ENCODE measurements around the gene ARRDC1.

Gene ARRDC1

DNA sequence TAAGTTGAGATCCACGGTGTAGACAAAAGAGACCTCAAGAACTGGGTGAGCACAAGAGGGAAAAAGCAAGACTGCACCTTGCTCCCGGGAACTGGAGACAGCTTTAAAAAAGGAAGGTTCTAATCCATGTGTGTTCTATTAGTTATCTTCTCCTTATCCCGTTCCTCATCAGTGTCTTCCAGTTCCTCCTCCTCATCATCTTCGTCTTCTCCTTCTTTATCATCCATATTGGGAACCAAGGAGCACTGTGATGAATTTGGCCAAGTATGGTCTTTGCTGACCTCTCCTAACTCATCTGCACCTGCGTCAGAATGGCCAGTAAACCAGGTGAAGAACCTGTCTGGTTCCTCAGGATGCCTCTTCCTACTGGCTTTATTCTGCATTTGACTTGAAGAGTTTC, 35.4 kb downstream of the ARRDC1 start:
- DNase-seq: no peak

DNA sequence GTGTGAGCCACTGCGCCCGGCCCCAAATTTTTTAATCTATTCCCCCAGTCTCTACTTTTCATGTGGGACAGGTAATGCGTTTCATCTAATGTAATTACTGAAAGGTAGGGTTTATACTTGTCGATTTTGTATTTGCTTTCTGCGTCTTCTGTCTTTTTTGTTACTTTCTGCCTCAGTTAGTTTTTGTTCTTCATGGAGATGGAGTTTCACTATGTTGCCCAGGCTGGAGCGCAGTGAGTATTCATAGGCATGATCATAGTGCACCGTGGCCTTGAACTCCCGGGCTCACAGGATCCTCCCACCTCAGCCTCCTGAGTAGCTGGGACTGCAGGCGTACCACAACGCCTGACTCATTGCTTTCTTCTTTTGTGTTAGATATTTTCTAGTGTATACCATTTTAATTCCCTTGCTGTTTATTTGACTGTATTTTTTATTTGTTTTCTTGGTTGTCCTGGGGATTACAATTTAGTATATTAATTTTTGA, 36.7 kb downstream of the ARRDC1 start:
- no peak for DNase-seq

DNA sequence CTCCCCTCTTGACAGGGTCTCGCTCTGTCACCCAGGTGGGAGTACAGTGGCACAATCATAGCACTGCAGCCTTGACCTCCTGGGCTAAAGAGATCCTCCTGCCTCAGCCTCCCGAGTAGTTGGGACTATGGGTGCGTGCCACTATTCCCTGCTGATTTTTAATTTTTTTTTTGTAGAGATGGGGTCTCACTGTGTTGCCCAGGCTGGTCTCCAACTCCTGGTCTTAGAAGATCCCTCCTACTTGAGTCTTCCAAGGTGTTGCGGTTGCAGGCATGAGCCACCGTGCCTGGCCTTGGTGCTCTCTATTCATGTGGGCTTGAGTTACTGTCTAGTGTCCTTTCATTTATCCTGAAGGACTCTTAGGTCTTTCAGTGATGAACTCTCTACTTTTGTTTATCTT, 37.4 kb downstream of the ARRDC1 start:
- DNase-seq: no peak

DNA sequence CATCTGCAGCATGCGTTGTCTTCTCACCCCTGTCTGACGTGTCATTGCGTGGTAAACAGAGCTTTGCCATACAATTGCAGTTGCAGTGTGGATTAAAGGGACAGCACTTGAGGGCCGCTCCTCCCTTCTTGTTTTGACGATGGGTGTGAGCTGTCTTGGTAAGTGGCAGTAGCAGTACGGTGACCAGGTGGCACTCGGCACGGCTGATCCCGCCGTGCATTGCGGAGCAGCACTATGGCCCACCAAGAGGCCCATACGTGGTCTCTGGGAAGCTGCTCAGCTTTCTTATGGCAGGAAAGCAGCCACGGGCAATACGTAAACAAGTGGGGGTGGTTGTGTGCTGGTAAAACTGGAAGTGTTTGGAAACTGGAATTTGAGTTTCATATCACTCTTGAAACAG, 38.4 kb downstream of the ARRDC1 start:
- no peak for DNase-seq

DNA sequence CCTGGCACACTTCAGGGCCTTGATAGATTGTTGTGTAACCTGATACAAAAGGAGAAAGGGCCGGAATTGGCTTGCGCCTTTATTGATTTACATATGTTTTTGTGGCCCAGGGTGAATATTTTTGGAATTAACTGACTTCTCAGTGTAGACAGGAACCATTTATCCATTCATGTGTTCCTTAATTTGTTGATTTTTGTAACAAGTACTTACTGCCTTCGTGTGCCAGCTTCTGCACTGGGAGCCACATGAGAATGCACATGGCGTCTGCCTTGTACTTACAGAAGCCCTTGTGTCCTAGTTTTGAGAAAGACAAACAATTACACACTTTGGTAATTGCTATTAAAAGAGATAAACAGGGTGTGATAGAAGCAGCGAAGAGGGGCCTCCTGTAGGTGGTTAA, 39.7 kb downstream of the ARRDC1 start:
- DNase-seq: no peak

DNA sequence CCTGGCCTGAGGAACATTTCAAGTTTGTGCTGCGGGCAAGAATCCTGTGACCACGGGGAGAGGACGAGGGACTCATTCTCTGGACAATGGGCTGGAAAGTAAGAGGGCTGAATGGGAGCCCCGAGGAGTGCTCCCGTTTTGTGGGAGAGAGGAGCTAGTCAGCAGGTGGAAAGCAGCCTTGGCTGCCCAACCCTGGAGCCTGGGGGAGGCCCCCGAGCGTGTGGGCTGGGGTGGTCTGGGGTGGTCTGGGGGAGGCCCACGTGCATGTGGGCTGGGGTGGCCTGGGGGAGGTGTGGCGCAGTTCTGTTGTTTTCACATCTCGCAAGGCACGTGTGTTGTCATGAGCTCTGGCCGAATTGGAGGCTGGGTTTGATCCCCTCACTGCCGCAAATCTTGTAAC, 40.9 kb downstream of the ARRDC1 start:
- no peak for DNase-seq

DNA sequence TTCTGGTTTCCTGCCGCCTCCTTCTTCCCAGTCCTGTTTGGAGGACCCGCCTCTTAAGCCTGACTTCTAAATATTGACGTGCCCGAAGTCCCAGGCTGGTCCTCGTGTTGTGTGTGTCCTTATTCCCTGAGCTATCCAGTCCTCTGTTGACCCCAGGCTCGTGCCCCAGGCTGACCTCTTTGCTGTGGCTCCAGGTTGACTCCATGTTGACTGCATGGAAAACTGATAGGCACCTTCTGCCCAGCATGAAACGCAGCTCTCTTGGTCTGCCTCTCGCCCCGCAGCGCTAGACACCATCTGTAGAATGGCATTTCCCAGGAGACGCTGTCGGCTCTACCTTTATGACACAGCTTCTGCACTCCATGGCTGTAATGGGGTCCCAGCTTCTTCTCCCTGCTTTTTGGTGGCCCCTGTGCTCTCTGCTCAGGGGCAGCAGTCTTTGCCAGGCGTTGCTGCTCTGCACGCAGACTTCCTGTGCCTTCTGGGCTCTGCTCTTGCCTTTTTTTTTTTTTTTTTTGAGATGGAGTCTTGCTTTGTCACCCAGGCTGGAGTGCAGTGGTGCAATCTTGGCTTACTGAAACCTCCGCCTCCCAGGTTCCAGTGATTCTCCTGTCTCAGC, 41.7 kb downstream of the ARRDC1 start:
- no peak for DNase-seq

DNA sequence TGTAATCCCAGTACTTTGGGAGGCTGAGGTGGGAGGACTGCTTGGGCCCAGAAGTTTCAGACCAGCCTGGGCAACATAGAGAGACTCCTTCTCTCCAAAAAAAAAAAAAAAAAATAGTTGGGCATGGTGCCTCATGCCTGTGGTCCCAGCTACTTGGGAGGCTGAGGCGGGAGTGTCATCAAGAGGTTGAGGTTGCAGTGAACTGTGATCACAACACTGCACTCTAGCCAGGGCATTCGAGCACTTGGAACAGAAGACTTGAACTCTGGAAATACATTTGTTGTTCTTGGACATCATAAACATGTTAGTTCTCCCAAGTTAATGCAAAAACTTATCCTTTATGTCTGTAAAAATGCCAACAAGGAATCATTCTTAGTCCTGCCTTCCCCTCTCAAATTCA, 42.9 kb downstream of the ARRDC1 start:
- no peak for DNase-seq

DNA sequence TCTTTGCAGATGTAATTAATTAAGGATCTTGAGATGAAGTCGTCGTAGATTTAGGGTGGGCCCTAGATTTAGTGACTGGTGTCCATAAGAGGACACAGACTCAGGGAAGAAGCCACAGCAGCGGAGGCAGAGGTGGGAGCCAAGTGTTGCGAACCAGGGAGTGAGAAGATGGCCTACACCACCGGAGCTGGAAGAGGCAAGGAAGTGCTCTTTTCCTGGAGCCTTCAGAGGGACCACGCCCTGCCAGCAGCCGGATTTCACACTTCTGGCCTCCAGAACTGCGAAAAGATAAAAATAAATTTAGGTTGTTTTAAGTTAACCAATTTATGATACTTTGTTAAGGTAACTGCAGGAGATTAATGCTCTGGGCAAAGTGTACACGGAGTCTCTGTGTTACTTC, 44.1 kb downstream of the ARRDC1 start:
- DNase-seq: no peak

DNA sequence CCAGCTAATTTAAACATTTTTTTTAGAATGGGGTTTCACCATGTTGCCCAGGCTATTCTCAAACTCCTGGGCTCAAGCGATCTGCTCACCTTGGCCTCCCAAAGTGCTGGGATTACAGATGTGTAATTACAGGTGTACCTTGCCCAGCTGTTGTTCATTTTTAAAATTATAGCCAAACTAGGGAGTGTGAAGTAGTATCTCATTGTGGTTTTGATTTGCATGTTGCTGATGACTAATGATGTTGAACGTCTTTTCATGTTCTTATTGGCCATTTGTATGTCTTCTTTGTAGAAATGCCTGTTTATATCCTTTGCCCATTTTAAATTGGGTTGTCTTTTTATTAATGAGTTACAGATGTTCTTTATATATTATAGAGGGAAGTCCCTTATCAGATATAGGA, 44.8 kb downstream of the ARRDC1 start:
- no peak for DNase-seq

DNA sequence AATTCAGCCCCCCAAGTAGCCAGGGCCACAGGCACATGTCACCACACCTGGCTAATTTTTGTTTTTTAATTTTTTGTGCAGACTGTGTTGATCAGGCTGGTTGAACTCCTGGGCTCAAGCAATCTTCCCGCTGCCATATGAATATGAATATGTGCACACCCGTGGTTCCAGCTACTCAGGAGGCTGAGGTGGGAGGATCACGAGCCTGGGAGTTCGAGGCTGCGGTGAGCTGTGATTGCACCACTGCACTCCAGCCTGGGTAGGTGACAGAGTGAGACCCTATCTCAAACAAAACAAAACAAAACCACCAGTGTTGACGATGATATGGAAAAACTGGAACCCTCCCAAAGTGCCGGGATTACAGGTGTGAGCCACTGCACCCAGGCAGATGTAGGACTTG, 45.3 kb downstream of the ARRDC1 start:
- DNase-seq: no peak

DNA sequence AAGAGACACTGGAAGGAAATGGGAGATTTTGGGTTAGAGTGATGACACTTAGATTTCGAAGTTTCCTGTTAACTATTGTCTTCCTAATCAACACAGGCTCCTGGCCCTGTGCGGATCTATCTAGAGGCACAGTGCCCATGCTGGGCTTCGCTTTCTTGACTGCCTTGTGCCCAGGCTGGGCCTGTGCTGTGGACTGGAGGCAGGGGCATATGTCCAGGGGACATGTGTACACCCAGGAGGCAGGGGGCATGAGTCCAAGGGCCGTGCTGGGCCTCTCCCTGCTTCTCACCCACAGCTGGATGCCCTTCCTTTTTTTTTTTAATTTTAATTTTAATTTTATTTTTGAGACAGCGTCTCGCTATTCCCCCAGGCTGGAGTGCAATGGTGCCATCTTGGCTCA, 50.9 kb downstream of the ARRDC1 start:
- DNase-seq: no peak

DNA sequence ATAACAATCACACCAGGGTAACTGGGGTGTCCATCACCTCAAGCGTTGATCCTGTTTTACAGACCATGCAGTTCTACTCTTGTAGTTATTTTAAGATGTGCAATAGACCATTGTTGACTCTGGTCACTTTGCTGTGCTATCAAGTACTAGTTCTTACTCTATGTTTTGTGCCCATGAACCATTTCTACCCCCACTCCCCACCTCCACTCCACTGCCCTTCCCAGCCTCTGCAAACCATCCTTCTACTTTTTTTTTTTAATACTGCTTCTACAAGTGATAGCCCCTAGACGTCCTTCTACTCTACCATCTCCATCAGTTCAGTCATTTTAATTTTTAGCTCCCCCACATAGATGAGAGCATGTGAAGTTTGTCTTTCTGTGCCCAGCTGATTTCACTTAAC, 52.1 kb downstream of the ARRDC1 start:
- DNase-seq: no peak

DNA sequence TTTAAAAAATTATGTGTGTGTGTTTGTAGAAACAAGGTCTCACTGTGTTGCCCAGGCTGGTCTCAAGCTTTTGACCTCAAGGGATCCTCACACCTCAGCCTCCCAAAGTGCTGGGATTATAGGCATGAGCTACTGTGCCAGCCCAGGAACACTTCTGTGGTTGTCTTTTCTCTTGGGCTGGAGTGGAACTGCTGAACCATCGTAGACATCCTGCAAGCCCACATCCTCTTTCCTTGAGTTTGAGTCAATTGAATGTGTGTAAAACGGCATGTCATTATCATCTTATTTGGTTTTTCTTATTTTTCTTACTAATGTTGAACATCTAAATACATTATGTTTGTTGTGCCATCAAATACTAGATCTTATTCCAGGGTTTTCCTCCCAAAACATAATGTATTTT, 53.3 kb downstream of the ARRDC1 start:
- DNase-seq: no peak

DNA sequence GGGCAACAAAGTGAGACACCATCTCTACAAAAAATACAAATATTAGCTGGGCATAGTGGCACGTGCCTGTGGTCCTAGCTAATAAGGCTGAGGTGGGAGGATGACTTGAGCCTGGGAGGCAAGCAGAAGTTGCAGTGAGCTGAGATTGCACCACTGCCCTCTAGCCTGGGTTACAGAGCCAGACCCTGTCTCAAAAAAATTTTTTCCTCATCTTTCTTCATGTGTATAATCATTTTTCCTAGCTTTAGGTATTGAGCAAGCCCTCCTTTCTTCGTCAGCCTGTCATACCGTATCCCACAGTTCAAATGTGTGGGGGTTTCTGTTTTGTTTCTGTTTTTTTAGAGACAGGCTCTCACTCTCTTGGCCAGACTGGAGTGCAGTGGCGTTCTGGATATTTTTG, 54.7 kb downstream of the ARRDC1 start:
- DNase-seq: no peak

DNA sequence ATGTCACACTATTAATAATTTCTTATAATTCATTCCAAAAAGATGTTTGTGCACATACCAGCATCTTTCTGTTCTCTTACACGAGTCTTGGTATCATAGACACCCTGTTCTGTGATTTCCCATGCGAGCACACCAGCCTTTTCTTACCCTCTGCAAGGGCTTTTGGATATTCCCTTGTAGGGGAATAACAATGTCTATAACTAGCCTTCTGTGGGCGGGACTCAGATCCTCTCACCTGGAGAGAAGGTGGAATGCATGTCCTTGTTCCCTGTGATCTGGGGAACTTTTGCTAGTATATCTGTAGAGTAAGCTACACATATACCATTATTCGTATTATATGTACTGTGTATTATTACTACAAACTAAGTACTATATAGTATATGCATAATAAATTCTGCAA, 58.1 kb downstream of the ARRDC1 start:
- no peak for DNase-seq

DNA sequence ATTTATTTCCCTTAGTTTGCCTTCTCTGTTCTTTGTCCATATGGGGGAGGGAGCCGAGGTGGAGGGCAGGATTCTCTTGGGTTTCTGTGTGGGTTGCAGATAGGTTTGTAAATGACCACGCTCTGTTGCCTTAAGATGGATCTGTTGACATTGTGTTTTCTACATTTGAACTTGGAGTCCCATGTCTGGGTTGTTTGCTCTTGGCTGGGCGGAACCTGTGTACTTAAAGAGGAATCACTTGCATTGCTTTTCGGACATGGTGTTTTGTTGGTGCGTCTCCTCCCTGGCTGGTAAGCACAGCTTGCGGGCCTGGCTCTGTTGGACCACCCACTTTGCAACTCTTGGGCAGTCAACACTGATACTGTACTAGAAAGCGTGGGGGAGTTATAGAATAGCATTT, 59.2 kb downstream of the ARRDC1 start:
- DNase-seq: no peak

Data from amniotic stem cell (primary cell).